Effector memory CD8-positive, alpha-beta T cell (primary cell): ENCODE data around the gene SAA4.
"Not testable (repeated sequence)": the region's sequence is repeated elsewhere in the genome, so short reads cannot be mapped to it uniquely, and the experiment has no call there.

Source experiments
- ATAC-seq: fragments of 150-1000 bp; cut with Tn5 transposase; replicated peaks from 2 replicates; pipeline ENCODE4 v1.10.0; 2021; ENCODE audit warnings: mild to moderate bottlenecking, moderate library complexity
- DNase-seq, 3 experiments: peaks; one replicate each; pipeline ENCODE4 v3.0.0; 2021
- H3K27ac Mint-ChIP-seq, 2 donors: one replicate each; pipeline ENCODE4 v1.8.0; 2022; ENCODE audit warnings: mild to moderate bottlenecking in 2 of 2, mixed read lengths in 2 of 2, moderate library complexity in 2 of 2
- H3K27me3 Mint-ChIP-seq, 2 donors: one replicate each; pipeline ENCODE4 v1.8.0; 2022; ENCODE audit warnings: mixed read lengths in 2 of 2
- H3K36me3 Mint-ChIP-seq: one replicate; pipeline ENCODE4 v1.8.0; 2022; ENCODE audit warnings: mild to moderate bottlenecking, moderate library complexity, mixed read lengths; ENCODE audit not compliant: insufficient read depth
- H3K4me1 Mint-ChIP-seq, 2 donors: one replicate each; pipeline ENCODE4 v1.8.0; 2022; ENCODE audit warnings: low read depth in 2 of 2, mixed read lengths in 2 of 2
- H3K4me3 Mint-ChIP-seq, 2 donors: one replicate each; pipeline ENCODE4 v1.8.0; 2022; ENCODE audit warnings: mild to moderate bottlenecking in 2 of 2, mixed read lengths in 2 of 2, moderate library complexity in 2 of 2
- H3K9me3 Mint-ChIP-seq, 2 donors: one replicate each; pipeline ENCODE4 v1.8.0; 2022; ENCODE audit warnings: mixed read lengths in 2 of 2

Gene SAA4

GRCh38 chr11:18196532-18196931 lies 40.1 kb downstream of the SAA4 start:
- Mint-ChIP-seq H3K27me3 (peaks cover 29 to 54% of the 10 kb centered on the region in 2 donors), H3K36me3 (peaks cover 5% of the 10 kb centered on the region), H3K4me3 (no peak overlapping the region), H3K9me3 (no peaks in the 10 kb centered on the region), H3K4me1 (no peaks in the 10 kb centered on the region), H3K27ac (no peak overlapping the region)
- ATAC-seq (no peak), DNase-seq (no peak)

- peaks cover 5% of the 10 kb centered on the region for H3K36me3 Mint-ChIP-seq
- no peak overlapping the region for H3K27ac Mint-ChIP-seq
- peaks cover 13 to 24% of the 10 kb centered on the region in 2 donors for H3K27me3 Mint-ChIP-seq
- H3K4me1 Mint-ChIP-seq: no peaks in the 10 kb centered on the region
- no peaks in the 10 kb centered on the region for H3K9me3 Mint-ChIP-seq
- ATAC-seq: no peak
- H3K4me3 Mint-ChIP-seq: no peak overlapping the region
- DNase-seq: no peak
Observed at GRCh38 chr11:18193010-18193409, 43.6 kb downstream of the SAA4 start.

- ATAC-seq (no peak), DNase-seq (no peak)
- Mint-ChIP-seq H3K36me3 (peaks cover under 1% of the 10 kb centered on the region), H3K9me3 (no peaks in the 10 kb centered on the region), H3K4me1 (no peaks in the 10 kb centered on the region), H3K27ac (no peak overlapping the region), H3K4me3 (no peak overlapping the region), H3K27me3 (peaks cover 24 to 39% of the 10 kb centered on the region in 2 donors)
Observed at GRCh38 chr11:18191376-18191775, 45.2 kb downstream of the SAA4 start.

DNA sequence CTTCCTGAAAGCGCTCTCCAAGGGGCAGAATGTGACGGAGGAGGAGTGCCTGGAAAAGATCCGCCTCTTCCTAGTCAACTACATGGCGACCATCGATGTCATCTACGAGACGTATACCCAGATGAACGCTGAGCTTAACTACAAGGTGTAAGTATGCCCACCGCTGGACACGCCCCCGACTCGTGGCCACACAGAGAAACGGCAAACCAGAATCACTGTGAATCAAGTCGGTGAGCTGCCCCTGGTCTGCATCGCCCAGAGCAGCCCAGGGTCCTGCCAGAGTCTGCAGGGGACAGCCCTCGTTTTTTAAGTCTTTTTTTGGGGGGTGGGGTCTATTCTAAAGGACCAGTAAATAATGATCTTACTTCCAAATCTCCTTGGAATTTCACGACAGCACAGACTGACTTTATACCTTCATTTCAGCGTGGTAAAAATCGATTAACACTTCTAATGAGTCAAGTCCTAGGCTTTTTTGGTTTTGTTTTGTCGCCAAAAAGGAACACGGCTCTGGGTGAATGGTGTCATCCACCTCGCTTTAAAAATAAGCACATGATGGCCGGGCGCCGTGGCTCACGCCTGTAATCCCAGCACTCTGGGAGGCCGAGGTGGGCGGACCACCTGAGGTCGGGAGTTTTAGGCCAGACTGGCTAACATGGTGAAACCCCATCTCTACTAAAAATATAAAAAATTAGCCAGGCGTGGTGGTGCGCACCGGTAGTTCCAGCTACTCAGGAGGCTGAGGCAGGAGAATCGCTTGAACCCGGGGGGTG lies 46.9 kb downstream of the SAA4 start:
- H3K4me1 Mint-ChIP-seq, ATAC-seq, H3K4me3 Mint-ChIP-seq, H3K27ac Mint-ChIP-seq, H3K36me3 Mint-ChIP-seq, H3K9me3 Mint-ChIP-seq, DNase-seq: not testable (repeated sequence)
- peaks cover 34 to 56% of the 10 kb centered on the region in 2 donors for H3K27me3 Mint-ChIP-seq

GRCh38 chr11:18188796-18189195 lies 47.8 kb downstream of the SAA4 start:
- no peaks in the 10 kb centered on the region for H3K36me3 Mint-ChIP-seq
- H3K27ac Mint-ChIP-seq: no peak overlapping the region
- DNase-seq (no peak), ATAC-seq (no peak)
- peaks cover 34 to 59% of the 10 kb centered on the region in 2 donors for H3K27me3 Mint-ChIP-seq
- no peak overlapping the region for H3K4me3 Mint-ChIP-seq
- H3K9me3 Mint-ChIP-seq: no peaks in the 10 kb centered on the region
- H3K4me1 Mint-ChIP-seq: no peaks in the 10 kb centered on the region
